Middle frontal gyrus (tissue), 1 donor: ENCODE results near the gene SMAD2.

Source experiments
- DNase-seq: peaks from one replicate; pipeline ENCODE4 v3.0.0-alpha.2; 2015; ENCODE audit warnings: low spot score; ENCODE audit errors: extremely low spot score

Gene SMAD2

GRCh38 chr18:47932190-47932589 lies 1.7 kb upstream of the SMAD2 start:
- no peak for DNase-seq

GRCh38 chr18:47931718-47932103 lies 1.3 kb upstream of the SMAD2 start:
- DNase-seq = no peak

- peak; percentile 93 for DNase-seq
Measured at GRCh38 chr18:47930931-47931717, 665 bp upstream of the SMAD2 start.

- DNase-seq = no peak
Measured at GRCh38 chr18:47929681-47930198, 719 bp downstream of the SMAD2 start.

- DNase-seq = no peak
Measured at GRCh38 chr18:47928466-47928865, 2.0 kb downstream of the SMAD2 start.

GRCh38 chr18:47926101-47926850 lies 4.2 kb downstream of the SMAD2 start:
- no peak for DNase-seq

GRCh38 chr18:47919916-47920315 lies 10.5 kb downstream of the SMAD2 start:
- DNase-seq = no peak

GRCh38 chr18:47917923-47918610 lies 12.4 kb downstream of the SMAD2 start:
- no peak for DNase-seq

- DNase-seq = no peak
Measured at GRCh38 chr18:47915930-47916329, 14.5 kb downstream of the SMAD2 start.

- no peak for DNase-seq
Measured at GRCh38 chr18:47915229-47915628, 15.2 kb downstream of the SMAD2 start.

GRCh38 chr18:47912794-47913585 lies 17.5 kb downstream of the SMAD2 start:
- no peak for DNase-seq

- DNase-seq = no peak
Measured at GRCh38 chr18:47912343-47912742, 18.1 kb downstream of the SMAD2 start.

GRCh38 chr18:47911877-47912276 lies 18.6 kb downstream of the SMAD2 start:
- no peak for DNase-seq

- DNase-seq = no peak
Measured at GRCh38 chr18:47909484-47909883, 21.0 kb downstream of the SMAD2 start.

GRCh38 chr18:47908592-47908991 lies 21.9 kb downstream of the SMAD2 start:
- DNase-seq = no peak

GRCh38 chr18:47906408-47906807 lies 24.1 kb downstream of the SMAD2 start:
- no peak for DNase-seq

- DNase-seq = no peak
Measured at GRCh38 chr18:47903809-47904208, 26.6 kb downstream of the SMAD2 start.

- DNase-seq = no peak
Measured at GRCh38 chr18:47901624-47902362, 28.7 kb downstream of the SMAD2 start.

GRCh38 chr18:47899107-47899840 lies 31.2 kb downstream of the SMAD2 start:
- no peak for DNase-seq

GRCh38 chr18:47898696-47899095 lies 31.8 kb downstream of the SMAD2 start:
- DNase-seq = no peak
